Measurements from ENCODE around the gene FBXL13. TPM values are rescaled to one million over a fixed set of nuclear protein-coding genes. Genes with fewer than 3 reads are reported as not detected.
A peak's percentile ranks its signal among the peaks of the same experiment; 100 is the strongest.

Gene FBXL13
- total RNA-seq, 2 donors from 2014 or later, result 1.6 to 1.7 TPM

- no peak for TF ChIP-seq CTCF (IDR thresholded peaks at IDR 0.05)
- DNase-seq (ENCODE audit: low spot score), result no peak
- H3K36me3 ChIP-seq, result no peaks in the 10 kb centered on the region
- H3K27me3 ChIP-seq, result no peaks in the 10 kb centered on the region
- H3K27ac ChIP-seq, result peak overlapping the region in 1 of 2 donors; percentile 7
- peaks cover 0 to 8% of the 10 kb centered on the region in 2 donors for H3K4me1 ChIP-seq
- no peaks in the 10 kb centered on the region for H3K9me3 ChIP-seq
- H3K4me3 ChIP-seq, result no peak overlapping the region
Observed at GRCh38 chr7:102859084-102859798, 215.4 kb downstream of the FBXL13 start.

GRCh38 chr7:102856036-102856435, 218.6 kb downstream of the FBXL13 start:
- no peak overlapping the region for H3K27ac ChIP-seq
- H3K4me3 ChIP-seq, result no peak overlapping the region
- no peak for DNase-seq (ENCODE audit: low spot score)
- peaks cover 0 to 8% of the 10 kb centered on the region in 2 donors for H3K4me1 ChIP-seq
- no peaks in the 10 kb centered on the region for H3K36me3 ChIP-seq
- no peaks in the 10 kb centered on the region for H3K27me3 ChIP-seq
- H3K9me3 ChIP-seq, result no peaks in the 10 kb centered on the region
- TF ChIP-seq CTCF (IDR thresholded peaks at IDR 0.05), result no peak

- Histone ChIP-seq H3K27ac (no peak overlapping the region), H3K4me1 (no peaks in the 10 kb centered on the region), H3K4me3 (no peak overlapping the region), H3K36me3 (no peaks in the 10 kb centered on the region), H3K27me3 (no peaks in the 10 kb centered on the region), H3K9me3 (no peaks in the 10 kb centered on the region)
- TF ChIP-seq CTCF (IDR thresholded peaks at IDR 0.05), result no peak
- no peak for DNase-seq (ENCODE audit: low spot score)
Observed at GRCh38 chr7:102849538-102849937, 225.1 kb downstream of the FBXL13 start.

GRCh38 chr7:102849079-102849478, 225.5 kb downstream of the FBXL13 start:
- TF ChIP-seq CTCF (IDR thresholded peaks at IDR 0.05), result no peak
- H3K9me3 ChIP-seq, result no peaks in the 10 kb centered on the region
- no peak overlapping the region for H3K4me3 ChIP-seq
- no peak for DNase-seq (ENCODE audit: low spot score)
- H3K4me1 ChIP-seq, result no peaks in the 10 kb centered on the region
- H3K27ac ChIP-seq, result no peak overlapping the region
- no peaks in the 10 kb centered on the region for H3K27me3 ChIP-seq
- H3K36me3 ChIP-seq, result no peaks in the 10 kb centered on the region

- DNase-seq (ENCODE audit: low spot score), result no peak
Observed at GRCh38 chr7:102845346-102845745, 229.2 kb downstream of the FBXL13 start.

More at GRCh38 chr7:102845346-102845745, 229.2 kb downstream of the FBXL13 start:
- no peak overlapping the region for H3K4me3 ChIP-seq
- no peak overlapping the region for H3K27ac ChIP-seq
- H3K27me3 ChIP-seq, result no peaks in the 10 kb centered on the region
- H3K36me3 ChIP-seq, result no peaks in the 10 kb centered on the region
- TF ChIP-seq CTCF (IDR thresholded peaks at IDR 0.05), result no peak
- H3K4me1 ChIP-seq, result no peaks in the 10 kb centered on the region
- H3K9me3 ChIP-seq, result no peaks in the 10 kb centered on the region

Data from right atrium auricular region (tissue), 2 donors.